ENCODE data around the gene JAZF1.
"Not testable (repeated sequence)": the region's sequence is repeated elsewhere in the genome, so short reads cannot be mapped to it uniquely, and the experiment has no call there.

The JAZF1 gene

DNA sequence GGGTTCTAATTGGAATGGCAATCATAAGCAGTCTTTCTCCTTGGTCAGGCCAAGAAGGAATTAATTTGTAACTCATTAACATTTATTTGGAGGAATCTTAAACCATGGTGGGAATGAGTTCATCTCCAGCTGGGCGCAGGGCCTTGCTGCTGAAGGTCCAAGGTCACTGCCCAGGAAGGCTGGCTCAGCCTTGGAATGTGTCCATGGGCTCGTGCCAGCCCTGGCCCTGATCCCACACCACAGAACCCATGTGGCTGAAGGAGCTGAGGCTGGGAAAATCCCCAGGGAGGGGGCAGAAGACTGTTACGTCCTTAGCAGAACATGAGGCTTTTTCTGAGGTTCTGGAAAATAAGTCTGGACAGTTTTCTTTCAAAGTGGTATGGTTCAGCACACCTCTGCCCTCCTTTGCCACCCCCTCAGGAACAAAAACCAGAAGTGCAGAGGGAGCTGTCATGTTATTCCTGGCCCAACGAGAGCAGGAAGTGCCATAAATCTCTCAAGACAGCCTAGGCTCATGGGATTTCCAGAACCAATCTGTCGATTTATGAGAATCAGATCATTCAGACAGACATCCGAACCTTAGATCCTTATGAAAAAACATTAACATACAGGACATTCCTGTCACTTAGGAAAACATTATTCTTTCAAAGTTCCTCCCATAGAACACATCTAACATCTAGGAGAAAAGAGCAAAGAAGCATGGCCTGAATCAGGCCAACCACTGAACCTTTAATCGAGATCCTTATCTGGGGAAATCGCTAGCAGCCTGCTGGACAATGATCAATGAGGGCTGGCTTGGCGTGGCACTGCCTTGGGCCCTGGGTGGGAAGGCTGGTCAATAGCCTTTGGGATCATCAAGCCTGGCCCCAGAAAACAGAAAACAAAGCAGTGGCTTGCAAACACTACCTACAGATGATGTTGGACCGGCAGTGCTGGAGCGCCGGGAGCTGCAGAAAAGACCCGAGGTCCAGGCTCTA is 306.3 kb downstream of the JAZF1 start:
- DNase-seq (ENCODE audit: low read depth in 2 of 2): no peak

DNA sequence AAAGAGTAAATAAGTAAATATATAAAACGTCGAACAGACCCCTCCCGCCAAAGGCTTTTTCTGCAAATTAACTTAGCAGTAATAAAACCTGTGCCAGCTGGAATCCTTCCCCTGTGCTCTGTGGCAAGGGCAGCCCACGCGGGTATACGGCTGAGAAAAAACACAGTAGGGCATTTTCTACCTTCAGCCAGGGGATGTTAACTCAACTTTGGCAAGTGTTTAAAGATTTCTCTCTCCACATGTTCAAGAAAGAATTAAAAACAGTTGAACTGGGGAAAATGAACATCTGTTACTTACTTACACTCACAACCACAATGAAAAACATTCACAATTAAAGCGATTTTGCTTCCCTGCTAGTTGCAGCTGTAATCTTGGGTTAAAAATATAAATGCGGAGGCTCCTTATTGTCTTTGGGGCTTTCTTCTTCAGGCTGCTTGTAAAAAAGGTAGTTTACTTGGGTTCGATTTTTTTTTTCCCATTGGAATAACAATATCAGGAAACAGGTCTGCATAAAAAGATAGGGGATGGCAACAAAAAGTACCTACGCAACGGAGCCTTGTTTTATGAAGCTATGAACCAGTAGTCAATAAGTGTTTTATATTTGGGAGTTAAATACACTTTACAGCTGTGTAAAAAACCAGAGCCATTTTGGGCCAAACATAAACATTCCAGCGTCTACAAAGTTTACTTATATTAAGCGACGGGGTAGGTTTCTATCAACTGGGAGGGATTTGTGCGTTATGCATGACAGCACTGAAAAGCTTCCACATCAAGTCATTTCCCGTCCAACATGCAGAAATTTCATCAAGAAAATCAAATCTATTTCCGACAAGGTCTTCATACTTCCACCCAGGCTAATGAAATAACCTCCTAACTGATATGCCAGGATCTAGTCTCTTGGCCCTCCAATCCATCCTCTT is 308.0 kb downstream of the JAZF1 start:
- no peak for DNase-seq (ENCODE audit: low read depth in 2 of 2)

DNA sequence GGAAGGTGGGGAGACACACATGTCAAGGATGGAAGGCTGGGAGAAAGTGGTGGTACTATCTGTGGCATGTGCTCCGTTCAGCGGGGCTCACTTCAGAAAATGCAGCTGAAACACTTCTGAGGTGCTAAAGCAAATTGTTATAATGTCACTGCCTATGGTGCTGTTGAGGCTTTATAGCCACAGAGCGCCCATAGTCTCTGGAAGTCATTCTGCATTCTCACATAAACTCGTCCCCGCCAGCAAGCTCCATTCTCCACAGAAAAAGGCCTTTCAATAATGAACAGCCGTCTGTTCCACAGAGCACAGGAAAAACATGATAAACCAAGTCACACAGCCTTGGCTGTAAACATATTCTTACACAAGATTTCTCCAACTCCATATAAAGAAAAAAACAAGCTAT is 308.7 kb downstream of the JAZF1 start:
- no peak for DNase-seq (ENCODE audit: low read depth in 2 of 2)

DNA sequence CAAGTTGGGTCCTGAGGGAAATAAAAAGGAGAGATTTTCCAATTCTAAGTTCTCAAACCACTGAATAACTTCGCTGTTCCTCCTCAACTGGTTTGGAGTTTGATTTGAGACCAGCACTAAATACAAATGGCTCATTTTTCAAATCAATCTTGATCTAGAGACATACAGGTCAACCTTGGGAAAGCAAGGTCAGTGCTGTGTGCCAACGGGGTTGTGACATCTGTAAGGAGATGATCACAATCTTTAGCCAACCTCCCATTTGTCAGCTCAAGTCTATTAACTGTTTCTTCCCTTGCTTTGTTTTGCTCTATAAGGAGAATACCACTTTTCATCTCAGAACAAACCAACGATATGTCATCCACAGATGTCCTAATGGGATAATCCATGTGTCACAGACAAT is 309.5 kb downstream of the JAZF1 start:
- no peak for DNase-seq (ENCODE audit: low read depth in 2 of 2)

DNA sequence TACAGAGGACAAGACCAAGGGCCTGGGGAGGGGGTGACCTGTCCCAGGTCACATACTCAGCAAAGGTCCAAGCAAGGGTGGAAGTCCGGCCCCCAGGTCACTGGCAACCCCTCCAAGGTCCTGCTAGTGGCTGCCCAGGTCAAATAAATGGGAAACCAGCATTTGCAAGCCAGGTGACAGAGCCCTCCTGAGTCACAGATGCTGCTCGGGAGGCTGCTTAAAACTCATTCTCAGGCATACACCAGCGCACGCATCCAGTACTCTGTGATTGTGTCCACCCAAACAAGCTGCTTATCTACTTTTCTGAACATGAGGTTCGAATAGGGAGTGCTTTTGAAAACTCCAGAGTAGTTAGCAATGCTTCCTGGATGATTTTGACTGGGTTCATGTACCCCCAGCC is 310.0 kb downstream of the JAZF1 start:
- DNase-seq (ENCODE audit: low read depth in 2 of 2): no peak

DNA sequence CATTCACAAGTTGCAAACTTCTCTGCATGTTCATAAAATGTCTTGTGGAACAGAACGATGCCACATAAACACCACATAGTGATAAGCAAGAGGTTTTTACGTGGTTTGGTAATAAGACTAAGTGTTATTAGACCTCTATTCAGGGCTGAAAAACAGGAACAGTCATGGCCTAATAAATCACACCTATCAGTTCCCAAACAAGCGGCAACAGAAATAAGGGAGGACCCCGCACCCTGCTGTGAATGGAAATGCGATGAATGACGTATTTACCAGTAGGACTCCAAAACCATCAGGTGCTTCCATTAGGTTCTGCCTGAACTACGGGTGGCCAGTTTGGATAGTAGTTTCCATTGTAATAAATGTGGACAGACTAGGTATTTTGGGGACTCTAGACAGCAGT is 311.5 kb downstream of the JAZF1 start:
- DNase-seq (ENCODE audit: low read depth in 2 of 2): no peak

DNA sequence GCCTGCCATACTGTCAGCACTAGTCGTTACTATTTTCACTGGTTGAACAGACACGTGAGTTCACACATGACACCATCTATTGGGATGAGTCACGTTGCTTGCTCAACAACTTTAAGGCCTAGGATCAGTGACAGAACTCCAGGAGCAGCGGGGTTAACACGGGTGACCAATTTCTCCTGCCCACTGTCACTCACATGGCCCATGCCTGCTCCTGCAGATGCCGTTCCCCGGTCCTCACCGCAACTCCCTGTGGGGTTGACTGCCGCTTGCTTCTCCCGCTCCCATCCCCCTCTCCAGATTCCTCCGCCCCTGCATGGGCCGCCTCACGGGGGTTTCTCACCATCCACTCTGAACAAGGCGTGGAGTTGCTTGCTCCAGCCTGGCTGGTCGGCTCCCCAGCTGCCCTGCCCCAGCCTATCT is 312.5 kb downstream of the JAZF1 start:
- DNase-seq (ENCODE audit: low read depth in 2 of 2): no peak

DNA sequence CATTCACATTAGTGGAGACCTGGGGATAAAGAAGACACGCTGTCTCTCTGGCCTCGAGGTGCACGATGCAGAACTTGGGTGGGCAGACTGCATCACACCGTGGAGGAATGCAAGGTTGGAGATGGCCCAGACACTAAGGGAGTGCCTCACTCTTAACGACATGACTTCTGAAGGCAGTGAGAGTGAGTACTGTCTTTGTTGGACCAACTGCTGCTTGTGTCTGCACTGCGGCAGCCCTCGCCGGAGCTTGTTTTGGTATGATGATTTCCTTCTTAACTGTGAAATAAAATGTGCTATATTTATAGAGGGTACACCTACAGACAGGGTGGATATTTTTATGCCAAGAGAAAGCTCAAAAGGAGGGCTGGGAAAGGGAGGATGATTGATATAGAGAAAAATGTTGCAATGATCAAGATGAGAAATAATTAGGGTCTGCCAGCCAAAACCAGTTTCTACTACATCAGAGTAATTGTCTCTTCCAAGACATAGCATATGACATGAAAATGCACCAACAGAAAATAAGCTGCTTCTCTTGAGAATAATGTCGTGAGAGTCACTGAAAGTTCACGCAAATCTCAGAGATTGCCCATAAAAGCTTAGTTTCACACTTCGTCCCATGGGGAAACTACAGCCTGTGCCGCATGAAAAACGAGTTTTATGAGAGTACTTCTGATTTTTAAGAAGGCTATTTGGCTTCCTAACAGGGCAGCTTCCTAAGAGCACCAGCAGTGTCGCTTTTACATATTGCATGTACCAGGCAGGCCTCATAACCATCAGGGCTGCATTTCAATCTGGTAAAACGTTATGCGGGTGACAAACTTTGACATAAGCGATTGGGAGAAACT is 313.5 kb downstream of the JAZF1 start:
- no peak for DNase-seq (ENCODE audit: low read depth in 2 of 2)

DNA sequence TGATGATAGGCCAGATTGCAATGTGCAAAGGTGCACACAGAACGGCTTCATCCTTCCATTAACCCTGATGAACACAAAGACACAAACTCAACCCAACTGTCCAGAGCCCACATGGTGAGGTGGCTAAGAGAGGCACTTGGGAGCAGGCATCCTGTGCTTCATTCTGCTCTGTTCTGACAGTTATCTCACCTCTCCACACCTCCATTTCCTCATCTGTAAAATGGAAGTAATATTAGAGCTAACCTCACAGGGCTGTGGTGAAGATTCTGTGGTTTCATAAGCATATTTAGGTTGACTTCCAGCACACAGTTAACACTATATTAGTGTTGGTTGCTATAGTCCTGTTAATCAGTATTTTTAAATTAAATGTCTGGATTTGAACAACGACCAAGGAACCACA is 314.3 kb downstream of the JAZF1 start:
- DNase-seq (ENCODE audit: low read depth in 2 of 2): no peak

DNA sequence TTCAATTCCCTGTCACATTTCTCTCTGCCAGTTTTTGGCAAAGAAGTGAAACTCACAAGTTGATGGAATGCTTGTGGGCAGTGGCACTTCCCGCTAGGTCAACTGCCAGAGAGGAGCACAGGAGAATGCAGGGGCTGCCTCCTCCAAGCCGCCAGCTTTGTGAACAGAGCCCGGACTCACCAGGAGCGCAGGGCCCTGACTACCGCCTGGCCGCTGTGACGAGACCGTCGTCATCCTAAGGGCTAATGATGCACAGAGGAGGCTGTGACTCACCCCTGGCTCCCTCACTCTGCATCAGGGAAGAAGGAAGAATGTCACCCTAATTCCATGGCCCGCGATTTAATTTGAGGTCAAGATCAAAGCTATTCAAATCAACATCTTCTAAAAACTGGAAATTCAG is 316.7 kb downstream of the JAZF1 start:
- DNase-seq (ENCODE audit: low read depth in 2 of 2): no peak

DNA sequence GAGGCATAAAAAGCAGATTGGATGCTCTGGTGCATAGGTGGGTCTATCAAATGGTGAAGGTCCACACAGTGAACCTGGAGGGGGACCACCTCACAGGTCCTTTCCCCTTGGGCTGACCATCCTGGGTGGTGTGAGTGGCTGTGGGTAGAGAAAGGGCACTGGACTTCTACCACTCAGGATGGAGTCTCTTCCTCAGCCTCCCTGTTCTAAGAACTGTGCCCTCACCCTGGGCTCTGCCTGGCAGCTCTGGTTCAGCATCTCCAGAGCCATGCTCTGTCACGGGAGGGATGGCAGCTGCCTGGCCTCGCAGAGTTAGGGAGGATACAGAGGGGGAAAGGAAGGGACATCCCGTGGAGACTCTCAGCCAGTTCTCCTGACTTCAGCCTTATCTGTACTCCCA is 318.8 kb downstream of the JAZF1 start:
- no peak for DNase-seq (ENCODE audit: low read depth in 2 of 2)

DNA sequence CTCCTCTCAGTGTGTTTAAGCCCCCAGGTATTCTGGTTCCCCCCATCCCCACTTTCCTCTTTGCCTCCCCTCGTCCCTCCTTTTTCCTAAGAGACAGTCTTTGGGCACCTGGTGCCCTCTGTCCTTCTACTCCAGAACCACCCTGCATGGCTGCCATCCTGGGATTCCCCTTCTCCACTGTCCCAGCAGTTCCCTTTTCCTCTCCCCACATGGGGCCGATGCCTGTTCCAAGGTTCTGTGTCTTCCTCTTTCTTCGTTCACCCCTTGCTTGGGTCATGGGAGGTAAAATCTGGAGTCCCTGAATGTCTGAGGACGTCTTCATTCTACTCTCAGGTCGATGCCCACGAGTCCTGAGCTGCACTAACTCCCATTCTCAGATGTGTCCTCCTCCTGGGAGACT is 319.8 kb downstream of the JAZF1 start:
- no peak for DNase-seq (ENCODE audit: low read depth in 2 of 2)

DNA sequence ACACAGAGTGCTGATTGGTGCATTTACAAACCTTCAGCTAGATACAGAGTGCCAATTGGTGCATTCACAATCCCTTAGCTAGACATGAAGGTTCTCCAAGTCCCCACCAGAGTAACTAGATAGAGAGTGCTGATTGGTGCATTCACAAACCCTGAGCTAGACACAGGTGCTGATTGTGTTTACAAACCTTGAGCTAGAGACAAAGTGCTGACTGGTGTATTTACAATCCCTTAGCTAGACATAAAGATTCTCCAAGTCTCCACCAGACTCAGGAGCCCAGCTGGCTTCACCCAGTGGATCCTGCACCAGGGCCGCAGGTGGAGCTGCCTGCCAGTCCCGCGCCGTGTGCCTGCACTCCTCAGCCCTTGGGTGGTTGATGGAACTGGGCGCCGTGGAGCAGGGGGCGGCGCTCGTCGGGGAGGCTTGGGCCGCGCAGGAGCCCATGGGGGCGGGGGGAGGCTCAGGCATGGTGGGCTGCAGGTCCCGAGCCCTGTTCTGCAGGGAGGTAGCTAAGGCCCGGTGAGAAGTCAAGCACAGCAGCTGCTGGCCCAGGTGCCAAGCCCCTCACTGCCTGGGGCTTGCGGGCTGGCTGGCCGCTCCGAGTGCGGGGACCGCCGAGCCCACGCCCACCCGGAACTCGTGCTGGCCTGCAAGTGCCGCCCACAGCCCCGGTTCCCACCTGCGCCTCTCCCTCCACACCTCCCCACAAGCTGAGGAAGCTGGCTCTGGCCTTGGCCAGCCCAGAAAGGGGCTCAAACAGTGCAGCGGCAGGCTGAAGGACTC is 323.7 kb downstream of the JAZF1 start:
- DNase-seq (ENCODE audit: low read depth in 2 of 2): not testable (repeated sequence)

DNA sequence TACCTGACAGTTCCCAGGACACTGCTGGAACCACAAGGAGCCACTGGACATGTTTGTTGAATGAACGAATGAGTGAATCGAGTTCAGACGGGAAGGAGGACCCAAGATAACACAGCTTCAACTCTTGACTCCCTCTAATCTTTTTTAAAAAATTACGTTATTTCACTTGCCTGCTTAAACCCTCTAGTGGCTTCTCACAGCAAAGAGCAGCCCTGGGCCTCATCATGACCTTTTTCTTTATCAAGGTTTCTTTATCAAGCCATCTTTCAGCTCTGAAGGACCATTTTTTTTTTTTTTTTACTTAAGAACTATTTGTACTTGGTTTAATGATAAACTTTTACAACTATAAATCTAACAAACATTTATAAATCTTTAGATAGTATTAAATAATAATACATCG is 330.1 kb downstream of the JAZF1 start:
- DNase-seq (ENCODE audit: low read depth in 2 of 2): no peak

DNA sequence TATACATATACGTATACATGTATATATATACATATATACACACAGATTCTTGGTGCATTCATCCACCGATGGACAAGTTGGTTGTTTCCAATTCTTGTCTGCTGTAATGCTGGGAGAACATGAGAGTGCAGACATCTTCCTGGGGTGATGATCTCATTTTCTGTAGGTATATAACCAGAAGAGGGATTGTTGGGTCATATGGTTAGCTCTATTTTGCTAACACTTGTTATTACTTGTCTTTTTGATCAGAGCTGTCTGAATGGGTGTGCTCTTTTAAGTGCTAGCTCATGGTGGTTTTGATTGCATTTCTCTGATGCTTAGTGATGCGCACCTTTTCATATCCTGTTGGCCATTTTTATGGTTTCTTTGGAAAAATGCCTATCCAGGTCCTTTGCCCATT is 334.2 kb downstream of the JAZF1 start:
- no peak for DNase-seq (ENCODE audit: low read depth in 2 of 2)

DNA sequence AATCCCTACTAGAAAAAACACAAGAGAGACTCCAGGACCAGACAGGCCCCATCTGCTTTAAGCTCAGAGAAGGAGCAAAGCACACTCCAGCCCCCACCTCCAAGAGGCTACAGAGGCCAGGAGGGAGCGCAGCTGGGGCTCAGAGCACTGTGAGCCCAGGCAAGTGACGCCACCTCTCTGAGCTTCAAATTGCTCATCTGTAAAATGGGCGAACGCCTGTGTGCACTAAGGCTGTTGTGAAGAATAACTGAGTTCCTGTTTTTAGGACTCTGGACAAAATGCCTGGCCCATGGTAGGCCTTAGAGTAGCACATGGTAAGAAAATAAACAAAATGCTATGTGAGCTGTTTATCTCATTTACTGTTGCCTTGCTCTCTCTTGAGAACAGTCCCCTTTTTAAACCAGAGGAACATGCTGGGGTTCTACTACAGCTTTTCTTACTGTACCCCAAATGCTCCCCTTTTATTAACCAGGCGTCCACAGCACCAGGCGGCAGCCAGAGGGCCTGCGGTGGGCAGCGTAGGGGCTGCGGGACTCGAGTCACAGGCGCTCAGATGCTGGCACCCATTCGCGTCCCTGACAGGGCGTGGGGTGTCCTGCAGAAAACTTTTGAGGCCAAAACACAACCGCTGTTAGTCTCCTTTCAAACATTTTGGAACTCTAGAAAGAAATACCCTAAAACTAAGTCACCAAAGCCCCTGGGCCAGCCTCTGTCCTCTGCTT is 336.9 kb downstream of the JAZF1 start:
- DNase-seq (ENCODE audit: low read depth in 2 of 2): no peak

DNA sequence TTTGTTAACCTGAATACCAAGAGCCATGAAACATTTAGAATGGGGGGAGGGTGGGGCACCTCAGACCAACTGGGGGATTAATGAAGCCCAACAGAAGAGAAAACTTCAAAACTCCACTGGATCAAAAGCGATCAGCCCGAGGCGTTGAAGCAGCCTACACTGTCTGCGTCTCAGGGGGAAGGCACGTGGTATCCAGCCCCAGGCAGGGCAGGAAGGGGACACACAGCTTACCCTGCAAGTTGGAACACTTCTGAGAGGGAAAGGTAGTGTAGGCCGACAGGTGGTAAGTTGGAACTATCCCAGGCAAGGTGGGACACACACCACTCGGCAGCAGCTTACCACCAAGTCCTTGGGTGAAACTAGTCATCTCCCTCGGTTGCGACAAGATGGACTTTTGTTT is 337.7 kb downstream of the JAZF1 start:
- DNase-seq (ENCODE audit: low read depth in 2 of 2): no peak

DNA sequence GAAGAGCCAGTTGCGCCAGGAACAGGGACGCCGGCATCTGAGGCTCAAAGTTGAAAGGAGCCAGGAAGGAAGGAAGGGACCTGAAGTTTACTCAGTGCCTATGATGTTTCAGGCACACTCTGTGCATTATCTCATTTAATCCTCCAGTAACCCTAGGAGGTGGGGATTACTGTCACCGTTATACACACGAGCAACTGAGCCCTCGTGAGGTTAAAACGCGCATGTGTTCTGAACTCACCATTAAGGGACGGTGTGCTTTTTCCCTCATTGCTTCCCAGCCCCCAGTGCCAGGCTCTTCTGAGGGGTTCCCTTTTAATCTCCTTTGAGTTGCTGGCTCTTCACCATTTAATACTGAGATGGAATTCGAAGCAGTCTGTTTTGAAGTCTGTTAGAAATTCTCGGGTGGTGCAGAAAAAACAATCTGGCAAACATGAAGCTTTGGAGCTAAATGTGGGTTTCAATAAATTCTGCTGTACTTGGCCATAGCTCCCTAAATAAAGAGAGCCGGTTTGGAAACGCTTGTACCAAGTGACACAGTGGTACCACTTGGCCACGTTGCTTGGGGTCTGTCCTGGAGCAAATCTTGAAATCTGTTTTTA is 338.4 kb downstream of the JAZF1 start:
- DNase-seq (ENCODE audit: low read depth in 2 of 2): no peak

DNA sequence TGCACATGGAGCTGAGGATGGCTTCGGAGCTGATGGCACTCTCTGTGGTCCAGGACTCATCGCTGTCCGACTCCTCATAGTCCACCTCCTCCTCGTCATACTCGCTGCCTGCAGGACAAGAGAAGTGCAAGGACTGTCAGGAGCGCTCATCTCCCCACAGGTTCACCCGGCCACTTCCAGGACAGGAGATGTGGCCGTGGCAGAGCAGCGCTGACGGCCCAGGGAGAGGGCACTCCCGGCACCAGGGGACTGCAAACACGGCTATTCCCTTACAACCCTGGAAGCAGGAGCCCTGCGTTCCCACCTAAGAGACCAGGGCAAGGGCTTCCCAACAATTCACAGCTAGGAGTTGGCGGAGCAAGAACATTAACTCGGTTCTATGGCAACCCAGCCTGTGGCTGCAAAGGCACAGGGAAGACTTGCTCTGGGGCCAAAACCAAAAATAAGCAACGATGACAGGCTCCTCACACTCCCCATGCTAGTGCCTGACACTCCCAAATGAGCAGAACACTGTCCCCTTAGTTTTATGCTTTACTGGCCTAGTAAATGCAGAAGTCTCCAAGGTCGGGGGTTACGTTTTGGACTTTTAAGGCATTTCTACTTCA is 339.7 kb downstream of the JAZF1 start:
- DNase-seq (ENCODE audit: low read depth in 2 of 2): no peak
